CD14-positive monocyte (primary cell): Measurements from ENCODE around the gene ALAS1. TPM values are rescaled to one million over a fixed set of nuclear protein-coding genes. Genes with fewer than 3 reads are reported as not detected.

Source experiments
- DNase-seq, 3 donors: peaks; one replicate each; pipeline ENCODE4 v3.0.0-alpha.2; 2011 to 2022
- H2AFZ ChIP-seq: 2 replicates; pipeline ENCODE4 v1.6.0; 2012; ENCODE audit warnings: mild to moderate bottlenecking, low read depth, low read length, inconsistent platforms; ENCODE audit not compliant: insufficient read depth, poor library complexity, severe bottlenecking
- H3K27ac ChIP-seq, 2 donors: 1 replicate in 1 of 2; 2 replicates in 1 of 2; pipeline ENCODE4 v1.5.1; 2012 to 2013; ENCODE audit warnings: low read length in 2 of 2, control low read depth in 1 of 2, inconsistent platforms in 1 of 2, low read depth in 1 of 2, mild to moderate bottlenecking in 1 of 2
- H3K27me3 ChIP-seq, 2 donors: one replicate each; pipeline versions ENCODE4 v1.6.0 to v1.6.1; 2011 to 2013; ENCODE audit warnings: low read length in 2 of 2; ENCODE audit not compliant: control insufficient read depth in 2 of 2, insufficient read depth in 2 of 2
- H3K36me3 ChIP-seq, 2 donors: replicated peaks in 1 of 2; 1 replicate in 1 of 2; 2 replicates in 1 of 2; pipeline versions ENCODE4 v1.5.1 to v1.6.1; 2012 to 2013; ENCODE audit warnings: low read length in 2 of 2, control low read depth in 1 of 2, inconsistent platforms in 1 of 2, mild to moderate bottlenecking in 1 of 2; ENCODE audit not compliant: insufficient read depth in 2 of 2, control insufficient read depth in 1 of 2
- H3K4me1 ChIP-seq, 2 donors: 1 replicate in 1 of 2; 2 replicates in 1 of 2; pipeline versions ENCODE4 v1.5.1 to v1.6.1; 2012 to 2013; ENCODE audit warnings: low read length in 2 of 2, control low read depth in 1 of 2, inconsistent platforms in 1 of 2, mild to moderate bottlenecking in 1 of 2, moderate library complexity in 1 of 2; ENCODE audit not compliant: insufficient read depth in 2 of 2, control insufficient read depth in 1 of 2
- H3K4me2 ChIP-seq: replicated peaks from 2 replicates; pipeline ENCODE3; 2012; ENCODE audit warnings: low read length, moderate library complexity, mild to moderate bottlenecking; ENCODE audit not compliant: poor library complexity, severe bottlenecking; ENCODE audit errors: extremely low read depth
- H3K4me3 ChIP-seq, 3 experiments: fragments of 200-600 bp in 1 of 3; sonication (generic) in 1 of 3; replicated peaks in 1 of 3; 1 replicate in 2 of 3; 2 replicates in 1 of 3; pipeline ENCODE4 v1.5.1; 2011 to 2013; ENCODE audit warnings: low read length in 3 of 3, mild to moderate bottlenecking in 3 of 3, control low read depth in 2 of 3, low read depth in 2 of 3, inconsistent platforms in 1 of 3, moderate library complexity in 1 of 3
- H3K79me2 ChIP-seq: 2 replicates; pipeline ENCODE4 v1.6.0; 2012; ENCODE audit warnings: mild to moderate bottlenecking, control low read depth, inconsistent platforms, low read length, moderate library complexity; ENCODE audit not compliant: insufficient read depth
- H3K9ac ChIP-seq: 2 replicates; pipeline ENCODE4 v1.6.0; 2017; ENCODE audit warnings: low read length, mild to moderate bottlenecking; ENCODE audit not compliant: insufficient read depth, poor library complexity, severe bottlenecking
- H3K9me3 ChIP-seq, 2 donors: replicated peaks in 1 of 2; 1 replicate in 1 of 2; 2 replicates in 1 of 2; pipeline versions ENCODE4 v1.5.1 to v1.6.1; 2012 to 2013; ENCODE audit warnings: low read length in 2 of 2, control low read depth in 1 of 2; ENCODE audit not compliant: control insufficient read depth in 1 of 2, insufficient read depth in 1 of 2
- H4K20me1 ChIP-seq: 2 replicates; pipeline ENCODE4 v1.6.0; 2012; ENCODE audit warnings: mild to moderate bottlenecking, low read length, control low read depth, moderate library complexity; ENCODE audit not compliant: insufficient read depth
- H3K27ac Mint-ChIP-seq, 7 donors: one replicate each; pipeline ENCODE4 v1.8.0; 2020; ENCODE audit warnings: mild to moderate bottlenecking in 7 of 7, mixed read lengths in 7 of 7, moderate library complexity in 6 of 7, inconsistent platforms in 2 of 7
- H3K27me3 Mint-ChIP-seq, 3 donors: one replicate each; pipeline ENCODE4 v1.8.0; 2021 to 2022; ENCODE audit warnings: low read depth in 3 of 3, mild to moderate bottlenecking in 3 of 3, mixed read lengths in 3 of 3, moderate library complexity in 3 of 3, inconsistent platforms in 1 of 3
- H3K36me3 Mint-ChIP-seq, 2 donors: one replicate each; pipeline ENCODE4 v1.8.0; 2020; ENCODE audit warnings: mixed read lengths in 2 of 2, inconsistent platforms in 1 of 2, mild to moderate bottlenecking in 1 of 2
- H3K4me1 Mint-ChIP-seq: one replicate; pipeline ENCODE4 v1.8.0; 2020; ENCODE audit warnings: mild to moderate bottlenecking, mixed read lengths
- H3K4me3 Mint-ChIP-seq, 2 donors: one replicate each; pipeline ENCODE4 v1.8.0; 2020; ENCODE audit warnings: mild to moderate bottlenecking in 2 of 2, mixed read lengths in 2 of 2, moderate library complexity in 1 of 2
- H3K9me3 Mint-ChIP-seq, 7 donors: one replicate each; pipeline ENCODE4 v1.8.0; 2020 to 2022; ENCODE audit warnings: mixed read lengths in 7 of 7, mild to moderate bottlenecking in 6 of 7, moderate library complexity in 6 of 7, inconsistent platforms in 2 of 7
- WGBS: methylation state at CpG from one replicate; pipeline ENCODE4 v1.1.5; 2013; ENCODE audit warnings: missing lambda C conversion rate; ENCODE audit not compliant: insufficient coverage; 5-methylcytosine and 5-hydroxymethylcytosine counted together
- intact Hi-C, 2 donors: fragments of 100-400 bp; cut with micrococcal nuclease; formaldehyde crosslinking; loops; one replicate each; pipeline versions ENCODE4 v1.15.0 to v1.15.1; 2023
- polyA plus RNA-seq, 3 donors: library from polyadenylated mRNA; depleted of rRNA in 1 of 3; unstranded in 2 of 3; stranded (reverse) in 1 of 3; fragments of 300-500 nt in 2 of 3; fragments of >200 nt in 1 of 3; fragmentation: Illumina TruSeq in 2 of 3; gene quantifications; 1 replicate in 2 of 3; 2 replicates in 1 of 3; pipeline ENCODE4 v1.2.3, GENCODE V29; 2012 to 2021
- TF ChIP-seq, protein P1 (sequence below): fragments of 200-600 bp; IDR thresholded peaks from one replicate; pipeline ENCODE4 v1.8.0; 2022; ENCODE audit warnings: antibody characterized with exemption, mild to moderate bottlenecking

ALAS1 gene
- polyA plus RNA-seq, 3 donors, result 20.9 to 84.7 (median 38.7) TPM

GRCh38 chr3:52220380-52221026 lies 22.5 kb downstream of the ALAS1 start:
- H3K79me2 ChIP-seq, result no peaks in the 10 kb centered on the region
- 0% methylated on average over 5 of the region's 9 CpGs for WGBS
- no peaks in the 10 kb centered on the region for H3K9me3 ChIP-seq
- no peak overlapping the region for H3K4me2 ChIP-seq
- Mint-ChIP-seq H3K4me1 (peaks cover 49% of the 10 kb centered on the region), H3K9me3 (no peaks in the 10 kb centered on the region), H3K27ac (no peak overlapping the region), H3K27me3 (peaks cover 0 to 3% (median 2%) of the 10 kb centered on the region in 3 donors), H3K4me3 (no peak overlapping the region), H3K36me3 (peaks cover 34 to 35% of the 10 kb centered on the region in 2 donors)
- H3K27ac ChIP-seq, result no peak overlapping the region
- peak; percentile 68 to 76 (median 73) for DNase-seq
- H2AFZ ChIP-seq, result no peak overlapping the region
- H3K27me3 ChIP-seq, result no peaks in the 10 kb centered on the region
- H4K20me1 ChIP-seq, result no peaks in the 10 kb centered on the region
- no peak overlapping the region for H3K4me3 ChIP-seq
- TF ChIP-seq, protein P1, sequence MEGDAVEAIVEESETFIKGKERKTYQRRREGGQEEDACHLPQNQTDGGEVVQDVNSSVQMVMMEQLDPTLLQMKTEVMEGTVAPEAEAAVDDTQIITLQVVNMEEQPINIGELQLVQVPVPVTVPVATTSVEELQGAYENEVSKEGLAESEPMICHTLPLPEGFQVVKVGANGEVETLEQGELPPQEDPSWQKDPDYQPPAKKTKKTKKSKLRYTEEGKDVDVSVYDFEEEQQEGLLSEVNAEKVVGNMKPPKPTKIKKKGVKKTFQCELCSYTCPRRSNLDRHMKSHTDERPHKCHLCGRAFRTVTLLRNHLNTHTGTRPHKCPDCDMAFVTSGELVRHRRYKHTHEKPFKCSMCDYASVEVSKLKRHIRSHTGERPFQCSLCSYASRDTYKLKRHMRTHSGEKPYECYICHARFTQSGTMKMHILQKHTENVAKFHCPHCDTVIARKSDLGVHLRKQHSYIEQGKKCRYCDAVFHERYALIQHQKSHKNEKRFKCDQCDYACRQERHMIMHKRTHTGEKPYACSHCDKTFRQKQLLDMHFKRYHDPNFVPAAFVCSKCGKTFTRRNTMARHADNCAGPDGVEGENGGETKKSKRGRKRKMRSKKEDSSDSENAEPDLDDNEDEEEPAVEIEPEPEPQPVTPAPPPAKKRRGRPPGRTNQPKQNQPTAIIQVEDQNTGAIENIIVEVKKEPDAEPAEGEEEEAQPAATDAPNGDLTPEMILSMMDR, result peak; percentile 80
- intact Hi-C loops, result no loop called here
- H3K4me1 ChIP-seq, result peaks cover 35 to 42% of the 10 kb centered on the region in 2 donors
- H3K9ac ChIP-seq, result no peak overlapping the region
- peaks cover 4 to 14% of the 10 kb centered on the region in 2 donors for H3K36me3 ChIP-seq

GRCh38 chr3:52221141-52221562 lies 23.2 kb downstream of the ALAS1 start:
- Histone ChIP-seq H3K27me3 (no peaks in the 10 kb centered on the region), H3K4me1 (peaks cover 42 to 49% of the 10 kb centered on the region in 2 donors), H3K4me2 (no peak overlapping the region), H4K20me1 (peaks cover 6% of the 10 kb centered on the region), H3K9me3 (no peaks in the 10 kb centered on the region), H2AFZ (no peak overlapping the region), H3K36me3 (peaks cover 0 to 7% of the 10 kb centered on the region in 2 donors), H3K79me2 (no peaks in the 10 kb centered on the region), H3K27ac (no peak overlapping the region), H3K9ac (no peak overlapping the region), H3K4me3 (no peak overlapping the region)
- TF ChIP-seq, protein P1, result no peak
- Mint-ChIP-seq H3K36me3 (peaks cover 27 to 30% of the 10 kb centered on the region in 2 donors), H3K4me3 (no peak overlapping the region), H3K27me3 (peaks cover 0 to 3% (median 2%) of the 10 kb centered on the region in 3 donors), H3K4me1 (peaks cover 53% of the 10 kb centered on the region), H3K27ac (no peak overlapping the region), H3K9me3 (no peaks in the 10 kb centered on the region)
- no peak for DNase-seq
- intact Hi-C loops, result no loop called here
- WGBS, result 95% methylated on average over 27 of the region's 27 CpGs
